Left ventricle myocardium inferior (tissue), 1 donor: Measurements from ENCODE around the gene HMGXB3. TPM values are rescaled to one million over a fixed set of nuclear protein-coding genes. Genes with fewer than 3 reads are reported as not detected.
"Not testable (repeated sequence)": the region's sequence is repeated elsewhere in the genome, so short reads cannot be mapped to it uniquely, and the experiment has no call there.

Source experiments
- DNase-seq: peaks from one replicate; pipeline ENCODE4 v3.0.0-alpha.2; 2020
- H3K27ac ChIP-seq: fragments of 200-600 bp; replicated peaks from 2 replicates; pipeline ENCODE4 v1.8.0; 2021
- H3K27me3 ChIP-seq: fragments of 200-600 bp; 2 replicates; pipeline ENCODE4 v1.8.0; 2021; ENCODE audit warnings: low read depth
- H3K36me3 ChIP-seq: fragments of 200-600 bp; 2 replicates; pipeline ENCODE4 v1.8.0; 2021
- H3K4me1 ChIP-seq: fragments of 200-600 bp; 2 replicates; pipeline ENCODE4 v1.8.0; 2021
- H3K4me3 ChIP-seq: fragments of 200-600 bp; 2 replicates; pipeline ENCODE4 v1.8.0; 2021; ENCODE audit warnings: mild to moderate bottlenecking, moderate library complexity
- H3K9me3 ChIP-seq: fragments of 200-600 bp; replicated peaks from 2 replicates; pipeline ENCODE4 v1.8.0; 2021
- intact Hi-C: fragments of 100-400 bp; cut with micrococcal nuclease; formaldehyde crosslinking; loops from one replicate; pipeline ENCODE4 v1.11.0; 2022
- total RNA-seq: library from RNA; stranded (reverse); fragmentation: NEBNext Ultra II Directional; extraction: Animal tissue kit (Norgen Biotek cat#: 25700); gene quantifications from one replicate; pipeline ENCODE4 v1.2.1, GENCODE V29; 2021
- TF ChIP-seq, protein P1 (sequence below): fragments of 200-600 bp; IDR thresholded peaks from 2 replicates; pipeline ENCODE4 v1.8.0; 2021; ENCODE audit warnings: antibody characterized with exemption, mild to moderate bottlenecking, borderline replicate concordance
- donor health status: DM: no; HTN: yes; CAD: no; lungs with severe emphysema.

The HMGXB3 gene
- total RNA-seq, 1 donor from 2014 or later: 14.7 TPM

DNA sequence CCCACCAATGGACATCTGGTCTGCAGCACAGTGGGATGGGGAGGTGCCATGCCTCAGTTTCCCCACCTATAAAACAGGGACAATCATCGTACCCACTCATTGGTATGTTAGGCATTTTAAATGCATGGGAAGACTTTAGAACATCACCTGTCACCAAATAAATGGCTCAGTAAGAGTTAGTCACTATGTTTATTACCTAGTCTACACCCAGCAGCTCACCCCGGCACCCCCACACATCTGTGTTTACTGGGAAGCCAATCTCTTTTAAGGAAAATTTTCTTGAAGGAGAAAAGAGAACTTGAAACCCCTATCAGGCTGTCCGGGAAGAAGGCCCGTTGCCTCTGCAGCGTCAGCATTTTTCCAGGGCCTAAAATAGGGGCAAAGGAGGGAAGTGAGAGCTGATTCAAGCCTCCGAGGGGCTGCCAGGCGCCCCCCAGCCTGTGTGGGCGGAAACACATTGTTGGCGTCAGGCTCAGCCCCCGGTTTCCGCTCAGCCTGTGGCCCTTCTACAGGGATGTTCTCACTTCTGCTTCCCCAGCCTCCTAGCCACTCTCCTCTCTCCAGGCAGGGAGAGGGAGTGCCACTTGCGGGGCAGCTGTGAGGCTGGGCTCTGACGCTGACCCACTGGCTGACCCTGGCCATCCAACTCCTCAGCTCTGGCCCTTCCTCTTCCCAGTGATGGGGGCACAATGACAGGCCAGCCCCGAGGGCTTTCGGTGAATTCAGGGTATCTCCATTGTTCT, 81.2 kb downstream of the HMGXB3 start:
- peaks cover 13% of the 10 kb centered on the region for H3K27me3 ChIP-seq
- H3K4me3 ChIP-seq: no peak overlapping the region
- TF ChIP-seq, protein P1, sequence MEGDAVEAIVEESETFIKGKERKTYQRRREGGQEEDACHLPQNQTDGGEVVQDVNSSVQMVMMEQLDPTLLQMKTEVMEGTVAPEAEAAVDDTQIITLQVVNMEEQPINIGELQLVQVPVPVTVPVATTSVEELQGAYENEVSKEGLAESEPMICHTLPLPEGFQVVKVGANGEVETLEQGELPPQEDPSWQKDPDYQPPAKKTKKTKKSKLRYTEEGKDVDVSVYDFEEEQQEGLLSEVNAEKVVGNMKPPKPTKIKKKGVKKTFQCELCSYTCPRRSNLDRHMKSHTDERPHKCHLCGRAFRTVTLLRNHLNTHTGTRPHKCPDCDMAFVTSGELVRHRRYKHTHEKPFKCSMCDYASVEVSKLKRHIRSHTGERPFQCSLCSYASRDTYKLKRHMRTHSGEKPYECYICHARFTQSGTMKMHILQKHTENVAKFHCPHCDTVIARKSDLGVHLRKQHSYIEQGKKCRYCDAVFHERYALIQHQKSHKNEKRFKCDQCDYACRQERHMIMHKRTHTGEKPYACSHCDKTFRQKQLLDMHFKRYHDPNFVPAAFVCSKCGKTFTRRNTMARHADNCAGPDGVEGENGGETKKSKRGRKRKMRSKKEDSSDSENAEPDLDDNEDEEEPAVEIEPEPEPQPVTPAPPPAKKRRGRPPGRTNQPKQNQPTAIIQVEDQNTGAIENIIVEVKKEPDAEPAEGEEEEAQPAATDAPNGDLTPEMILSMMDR: no peak
- intact Hi-C loops: no loop called here
- peak overlapping the region; percentile 39 for H3K27ac ChIP-seq
- peak; percentile 63 for DNase-seq
- no peaks in the 10 kb centered on the region for H3K36me3 ChIP-seq
- H3K4me1 ChIP-seq: no peaks in the 10 kb centered on the region
- H3K9me3 ChIP-seq: no peaks in the 10 kb centered on the region

DNA sequence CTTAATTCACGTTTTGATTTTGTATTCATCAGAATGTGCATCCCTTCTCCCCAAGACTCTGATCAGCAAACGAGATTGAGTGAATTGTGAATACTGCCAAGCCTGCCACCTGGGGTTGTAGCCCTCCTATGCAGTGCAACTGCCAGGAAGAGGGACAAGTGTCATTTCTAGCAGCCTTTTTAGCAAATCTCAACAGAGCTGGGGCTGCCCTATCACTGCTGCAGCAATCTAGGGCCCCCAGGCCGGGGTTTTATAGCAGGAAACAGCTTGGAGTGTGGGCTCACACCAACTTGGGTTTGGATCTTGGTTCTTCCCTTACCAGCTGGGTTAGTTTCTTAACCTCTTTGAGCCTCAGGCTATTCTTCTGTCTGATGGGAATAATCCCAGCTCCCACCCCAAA, 81.8 kb downstream of the HMGXB3 start:
- H3K36me3 ChIP-seq: no peaks in the 10 kb centered on the region
- H3K9me3 ChIP-seq: no peaks in the 10 kb centered on the region
- peak overlapping the region; percentile 39 for H3K27ac ChIP-seq
- DNase-seq: no peak
- no peaks in the 10 kb centered on the region for H3K4me1 ChIP-seq
- H3K4me3 ChIP-seq: peak overlapping the region; percentile 29
- H3K27me3 ChIP-seq: peaks cover 18% of the 10 kb centered on the region
- TF ChIP-seq, protein P1: no peak
- intact Hi-C loops: no loop called here

DNA sequence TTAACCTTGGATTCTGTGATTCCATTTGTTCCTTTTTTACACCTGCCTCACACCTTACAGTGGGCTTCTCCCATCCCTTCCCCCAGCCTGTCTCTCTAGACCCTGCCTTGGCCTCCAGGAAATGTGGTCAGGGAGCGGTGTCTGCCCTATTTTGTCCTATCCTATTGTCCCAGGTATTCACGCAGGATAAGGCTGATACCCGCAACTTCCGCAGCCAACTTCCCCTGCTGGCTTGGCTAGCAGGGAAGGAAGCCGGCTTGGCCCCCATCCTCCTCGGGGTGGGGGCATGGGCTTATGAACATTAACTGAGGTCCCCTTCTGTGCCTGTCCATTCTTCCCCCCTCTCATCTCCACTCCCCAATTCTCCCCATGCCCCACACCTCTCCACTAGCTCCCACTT, 82.3 kb downstream of the HMGXB3 start:
- no peaks in the 10 kb centered on the region for H3K4me1 ChIP-seq
- no peaks in the 10 kb centered on the region for H3K9me3 ChIP-seq
- intact Hi-C loops: no loop called here
- peaks cover 23% of the 10 kb centered on the region for H3K27me3 ChIP-seq
- TF ChIP-seq, protein P1: no peak
- H3K4me3 ChIP-seq: peak overlapping the region; percentile 29
- peak overlapping the region; percentile 39 for H3K27ac ChIP-seq
- H3K36me3 ChIP-seq: no peaks in the 10 kb centered on the region
- DNase-seq: no peak

DNA sequence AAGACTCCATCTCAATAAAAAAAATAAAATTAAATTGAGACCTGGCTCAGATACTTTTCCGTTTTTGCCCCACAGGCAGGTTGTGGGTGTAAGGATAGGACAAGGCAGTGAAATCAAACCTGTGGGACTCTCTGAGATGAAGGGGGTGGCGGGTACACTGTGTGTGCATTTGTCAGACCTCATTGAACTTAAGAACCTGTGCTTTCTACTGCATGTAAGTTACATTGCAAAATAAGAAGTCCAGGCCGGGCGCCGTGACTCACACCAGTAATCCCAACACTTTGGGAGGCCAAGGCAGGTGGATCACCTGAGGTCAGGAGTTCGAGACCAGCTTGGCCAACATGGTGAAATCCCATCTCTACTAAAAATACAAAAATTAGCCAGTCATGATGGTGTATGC, 84.2 kb downstream of the HMGXB3 start:
- H3K9me3 ChIP-seq, H3K4me1 ChIP-seq, intact Hi-C loops, H3K36me3 ChIP-seq, DNase-seq: not testable (repeated sequence)
- Histone ChIP-seq H3K4me3 (peak overlapping the region; percentile 44), H3K27ac (peak overlapping the region; percentile 23), H3K27me3 (peaks cover 28% of the 10 kb centered on the region)

DNA sequence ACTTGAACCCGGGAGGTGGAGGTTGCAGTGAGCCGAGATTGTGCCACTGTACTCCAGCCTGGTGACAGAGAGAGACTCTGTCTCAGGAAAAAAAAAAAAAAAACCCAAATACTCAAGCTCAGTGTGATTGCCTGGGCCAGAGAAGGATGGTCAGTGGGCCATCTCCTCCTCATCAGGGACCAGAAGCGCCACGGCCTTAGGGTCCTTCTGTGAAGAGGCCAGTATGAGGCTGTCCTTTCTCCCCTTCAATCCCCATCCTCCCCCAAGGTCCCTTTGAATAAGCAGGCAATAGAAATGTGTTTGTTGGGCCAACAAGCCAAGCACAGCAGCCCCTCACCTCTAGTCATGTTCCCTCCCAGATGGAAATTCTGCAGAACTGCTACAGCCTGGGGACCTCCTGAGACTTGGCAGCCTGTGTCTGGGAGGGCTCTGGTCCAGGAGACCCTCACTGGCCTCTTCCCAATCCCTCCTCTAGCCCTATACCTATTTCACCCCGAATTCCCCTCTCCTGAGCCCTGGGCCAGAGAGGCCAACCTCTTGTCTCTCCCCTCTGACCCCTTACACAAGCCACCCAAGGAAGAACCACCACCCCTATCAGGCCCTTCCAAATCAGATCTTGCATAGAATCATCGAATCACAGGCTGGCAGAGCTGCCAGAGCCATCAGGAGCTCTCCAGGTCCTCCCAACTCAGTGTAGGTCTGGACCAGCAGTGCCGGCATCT, 84.8 kb downstream of the HMGXB3 start:
- H3K4me3 ChIP-seq: peak overlapping the region; percentile 44
- no peaks in the 10 kb centered on the region for H3K9me3 ChIP-seq
- DNase-seq: no peak
- intact Hi-C loops: no loop called here
- no peaks in the 10 kb centered on the region for H3K4me1 ChIP-seq
- TF ChIP-seq, protein P1: no peak
- peak overlapping the region; percentile 52 for H3K27ac ChIP-seq
- peaks cover 34% of the 10 kb centered on the region for H3K27me3 ChIP-seq
- H3K36me3 ChIP-seq: no peaks in the 10 kb centered on the region
